DOHH2 (cell line): ENCODE measurements around the gene MOXD1.

Experiments
- EZH2phosphoT487 ChIP-seq: fragments of 200-600 bp; sonication (generic); IDR thresholded peaks from 2 replicates; pipeline ENCODE4 v1.6.1; 2017; ENCODE audit warnings: borderline replicate concordance, mild to moderate bottlenecking, antibody characterized with exemption, low read length, moderate library complexity, mixed read lengths
- TF ChIP-seq, protein P1 (sequence below): fragments of 200-600 bp; sonication (generic); IDR thresholded peaks from one replicate; pipeline ENCODE4 v1.5.1; 2014; ENCODE audit warnings: antibody characterized with exemption, mild to moderate bottlenecking, low read depth, low read length; ENCODE audit not compliant: poor library complexity, severe bottlenecking

DNA sequence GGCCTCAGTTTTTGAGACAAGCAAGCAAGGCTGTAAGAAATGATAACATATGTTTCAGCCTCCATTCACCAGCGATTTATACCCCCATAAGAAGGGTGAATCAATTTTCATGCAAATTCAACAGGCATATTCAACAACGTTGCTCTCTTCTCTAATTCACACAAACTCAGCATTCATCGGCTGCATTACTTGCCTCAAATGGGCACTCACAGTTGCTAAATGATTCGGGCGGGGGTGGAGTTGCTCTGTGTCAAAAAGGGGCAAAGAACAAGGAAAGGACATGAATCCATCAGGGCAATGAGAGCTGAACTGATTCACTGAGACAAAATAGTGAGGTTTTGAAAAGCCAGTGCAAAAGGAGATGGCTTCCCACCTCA lies 9.0 kb downstream of the MOXD1 start:
- no peak for TF ChIP-seq EZH2phosphoT487
- TF ChIP-seq, protein P1, sequence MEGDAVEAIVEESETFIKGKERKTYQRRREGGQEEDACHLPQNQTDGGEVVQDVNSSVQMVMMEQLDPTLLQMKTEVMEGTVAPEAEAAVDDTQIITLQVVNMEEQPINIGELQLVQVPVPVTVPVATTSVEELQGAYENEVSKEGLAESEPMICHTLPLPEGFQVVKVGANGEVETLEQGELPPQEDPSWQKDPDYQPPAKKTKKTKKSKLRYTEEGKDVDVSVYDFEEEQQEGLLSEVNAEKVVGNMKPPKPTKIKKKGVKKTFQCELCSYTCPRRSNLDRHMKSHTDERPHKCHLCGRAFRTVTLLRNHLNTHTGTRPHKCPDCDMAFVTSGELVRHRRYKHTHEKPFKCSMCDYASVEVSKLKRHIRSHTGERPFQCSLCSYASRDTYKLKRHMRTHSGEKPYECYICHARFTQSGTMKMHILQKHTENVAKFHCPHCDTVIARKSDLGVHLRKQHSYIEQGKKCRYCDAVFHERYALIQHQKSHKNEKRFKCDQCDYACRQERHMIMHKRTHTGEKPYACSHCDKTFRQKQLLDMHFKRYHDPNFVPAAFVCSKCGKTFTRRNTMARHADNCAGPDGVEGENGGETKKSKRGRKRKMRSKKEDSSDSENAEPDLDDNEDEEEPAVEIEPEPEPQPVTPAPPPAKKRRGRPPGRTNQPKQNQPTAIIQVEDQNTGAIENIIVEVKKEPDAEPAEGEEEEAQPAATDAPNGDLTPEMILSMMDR: no peak
